Memory B cell (primary cell): ENCODE data around the gene EPB41.
A peak's percentile ranks its signal among the peaks of the same experiment; 100 is the strongest.
"Not testable (repeated sequence)": the region's sequence is repeated elsewhere in the genome, so short reads cannot be mapped to it uniquely, and the experiment has no call there.

Source experiments
- ATAC-seq: fragments of 150-1000 bp; cut with Tn5 transposase; 2 replicates; pipeline ENCODE4 v1.10.0; 2021; ENCODE audit warnings: low read depth, mild to moderate bottlenecking, moderate library complexity
- DNase-seq, 2 donors: peaks; one replicate each; pipeline ENCODE4 v3.0.0; 2022; ENCODE audit warnings: low spot score in 2 of 2
- H3K27ac Mint-ChIP-seq: one replicate; pipeline ENCODE4 v1.8.0; 2022; ENCODE audit warnings: mild to moderate bottlenecking, moderate library complexity, mixed read lengths
- H3K27me3 Mint-ChIP-seq: one replicate; pipeline ENCODE4 v1.8.0; 2022; ENCODE audit warnings: mixed read lengths
- H3K36me3 Mint-ChIP-seq: one replicate; pipeline ENCODE4 v1.8.0; 2022; ENCODE audit warnings: mild to moderate bottlenecking, mixed read lengths
- H3K4me1 Mint-ChIP-seq: one replicate; pipeline ENCODE4 v1.8.0; 2022; ENCODE audit warnings: mixed read lengths
- H3K4me3 Mint-ChIP-seq: one replicate; pipeline ENCODE4 v1.8.0; 2022; ENCODE audit warnings: mild to moderate bottlenecking, moderate library complexity, mixed read lengths
- H3K9me3 Mint-ChIP-seq: one replicate; pipeline ENCODE4 v1.8.0; 2022; ENCODE audit warnings: mixed read lengths

EPB41 gene

GRCh38 chr1:29084196-29084521, 169.8 kb downstream of the EPB41 start:
- ATAC-seq (no peak), DNase-seq (no peak)
- Mint-ChIP-seq H3K27ac (peak overlapping the region; percentile 33), H3K36me3 (peaks cover 5% of the 10 kb centered on the region), H3K9me3 (no peaks in the 10 kb centered on the region), H3K27me3 (no peaks in the 10 kb centered on the region), H3K4me1 (no peaks in the 10 kb centered on the region), H3K4me3 (no peak overlapping the region)

GRCh38 chr1:29090937-29091618, 176.7 kb downstream of the EPB41 start:
- DNase-seq (no peak), ATAC-seq (no peak)
- Mint-ChIP-seq H3K4me3 (no peak overlapping the region), H3K27ac (no peak overlapping the region), H3K9me3 (peaks cover 1% of the 10 kb centered on the region), H3K36me3 (peaks cover 40% of the 10 kb centered on the region), H3K27me3 (no peaks in the 10 kb centered on the region), H3K4me1 (peaks cover 2% of the 10 kb centered on the region)

- peaks cover 48% of the 10 kb centered on the region for H3K36me3 Mint-ChIP-seq
- not testable (repeated sequence) for DNase-seq, H3K9me3 Mint-ChIP-seq, H3K27ac Mint-ChIP-seq, H3K4me1 Mint-ChIP-seq, H3K4me3 Mint-ChIP-seq, ATAC-seq, H3K27me3 Mint-ChIP-seq
These were observed 178.3 kb downstream of the EPB41 start for GRCh38 chr1:29092704-29093103.

GRCh38 chr1:29094433-29094832, 180.1 kb downstream of the EPB41 start:
- Mint-ChIP-seq H3K36me3 (peaks cover 46% of the 10 kb centered on the region), H3K27ac (no peak overlapping the region), H3K4me3 (no peak overlapping the region), H3K9me3 (peaks cover 1% of the 10 kb centered on the region), H3K27me3 (no peaks in the 10 kb centered on the region), H3K4me1 (peaks cover 2% of the 10 kb centered on the region)
- ATAC-seq = no peak
- DNase-seq = no peak

- H3K4me3 Mint-ChIP-seq = no peak overlapping the region
- peaks cover 1% of the 10 kb centered on the region for H3K9me3 Mint-ChIP-seq
- H3K27ac Mint-ChIP-seq = no peak overlapping the region
- no peaks in the 10 kb centered on the region for H3K27me3 Mint-ChIP-seq
- DNase-seq (no peak), ATAC-seq (no peak)
- peaks cover 47% of the 10 kb centered on the region for H3K36me3 Mint-ChIP-seq
- peaks cover 2% of the 10 kb centered on the region for H3K4me1 Mint-ChIP-seq
These were observed 180.6 kb downstream of the EPB41 start for GRCh38 chr1:29094954-29095353.

- peaks cover 44% of the 10 kb centered on the region for H3K36me3 Mint-ChIP-seq
- no peak for ATAC-seq
- peaks cover 1% of the 10 kb centered on the region for H3K9me3 Mint-ChIP-seq
- H3K4me1 Mint-ChIP-seq = peaks cover 2% of the 10 kb centered on the region
- H3K27ac Mint-ChIP-seq = no peak overlapping the region
- no peak for DNase-seq
- H3K27me3 Mint-ChIP-seq = no peaks in the 10 kb centered on the region
- no peak overlapping the region for H3K4me3 Mint-ChIP-seq
These were observed 182.0 kb downstream of the EPB41 start for GRCh38 chr1:29096231-29096886.

GRCh38 chr1:29099286-29099685, 184.9 kb downstream of the EPB41 start:
- no peaks in the 10 kb centered on the region for H3K27me3 Mint-ChIP-seq
- DNase-seq = no peak
- no peaks in the 10 kb centered on the region for H3K9me3 Mint-ChIP-seq
- peaks cover 33% of the 10 kb centered on the region for H3K36me3 Mint-ChIP-seq
- H3K4me1 Mint-ChIP-seq = peaks cover 2% of the 10 kb centered on the region
- no peak overlapping the region for H3K27ac Mint-ChIP-seq
- ATAC-seq = no peak
- H3K4me3 Mint-ChIP-seq = no peak overlapping the region

GRCh38 chr1:29100487-29100886, 186.1 kb downstream of the EPB41 start:
- H3K4me3 Mint-ChIP-seq = no peak overlapping the region
- ATAC-seq (no peak), DNase-seq (no peak)
- H3K27me3 Mint-ChIP-seq = no peaks in the 10 kb centered on the region
- H3K36me3 Mint-ChIP-seq = peaks cover 31% of the 10 kb centered on the region
- H3K9me3 Mint-ChIP-seq = no peaks in the 10 kb centered on the region
- H3K4me1 Mint-ChIP-seq = no peaks in the 10 kb centered on the region
- no peak overlapping the region for H3K27ac Mint-ChIP-seq

- Mint-ChIP-seq H3K36me3 (peaks cover 18% of the 10 kb centered on the region), H3K27me3 (no peaks in the 10 kb centered on the region), H3K27ac (no peak overlapping the region), H3K9me3 (no peaks in the 10 kb centered on the region), H3K4me1 (no peaks in the 10 kb centered on the region), H3K4me3 (no peak overlapping the region)
- ATAC-seq = no peak
- no peak for DNase-seq
These were observed 191.5 kb downstream of the EPB41 start for GRCh38 chr1:29105822-29106221.

GRCh38 chr1:29108041-29108440, 193.7 kb downstream of the EPB41 start:
- not testable (repeated sequence) for H3K27me3 Mint-ChIP-seq, H3K4me1 Mint-ChIP-seq, H3K27ac Mint-ChIP-seq, DNase-seq, ATAC-seq, H3K9me3 Mint-ChIP-seq, H3K4me3 Mint-ChIP-seq
- H3K36me3 Mint-ChIP-seq = peaks cover 16% of the 10 kb centered on the region

GRCh38 chr1:29112705-29113412, 198.5 kb downstream of the EPB41 start:
- H3K27ac Mint-ChIP-seq = no peak overlapping the region
- DNase-seq (no peak), ATAC-seq (no peak)
- no peaks in the 10 kb centered on the region for H3K4me1 Mint-ChIP-seq
- H3K36me3 Mint-ChIP-seq = peaks cover 31% of the 10 kb centered on the region
- H3K4me3 Mint-ChIP-seq = no peak overlapping the region
- no peaks in the 10 kb centered on the region for H3K27me3 Mint-ChIP-seq
- H3K9me3 Mint-ChIP-seq = no peaks in the 10 kb centered on the region

GRCh38 chr1:29113413-29114117, 199.2 kb downstream of the EPB41 start:
- Mint-ChIP-seq H3K4me1 (no peaks in the 10 kb centered on the region), H3K36me3 (peaks cover 35% of the 10 kb centered on the region), H3K4me3 (no peak overlapping the region), H3K27me3 (no peaks in the 10 kb centered on the region), H3K27ac (no peak overlapping the region), H3K9me3 (no peaks in the 10 kb centered on the region)
- no peak for DNase-seq
- no peak for ATAC-seq

- Mint-ChIP-seq H3K4me3 (no peak overlapping the region), H3K4me1 (no peaks in the 10 kb centered on the region), H3K27me3 (no peaks in the 10 kb centered on the region), H3K36me3 (peaks cover 37% of the 10 kb centered on the region), H3K27ac (no peak overlapping the region), H3K9me3 (no peaks in the 10 kb centered on the region)
- no peak for ATAC-seq
- DNase-seq = no peak
These were observed 200.3 kb downstream of the EPB41 start for GRCh38 chr1:29114654-29115053.

GRCh38 chr1:29117381-29117780, 203.0 kb downstream of the EPB41 start:
- ATAC-seq = no peak
- no peak overlapping the region for H3K27ac Mint-ChIP-seq

More at GRCh38 chr1:29117381-29117780, 203.0 kb downstream of the EPB41 start:
- no peaks in the 10 kb centered on the region for H3K27me3 Mint-ChIP-seq
- H3K4me3 Mint-ChIP-seq = no peak overlapping the region
- no peak for DNase-seq
- H3K9me3 Mint-ChIP-seq = no peaks in the 10 kb centered on the region
- H3K36me3 Mint-ChIP-seq = peaks cover 31% of the 10 kb centered on the region
- H3K4me1 Mint-ChIP-seq = no peaks in the 10 kb centered on the region
